H9 (cell line): ENCODE data around the gene VSIR. TPM values are rescaled to one million over a fixed set of nuclear protein-coding genes. Genes with fewer than 3 reads are reported as not detected.

Source experiments
- DNase-seq: peaks from one replicate; pipeline ENCODE4 v3.0.0-alpha.2; 2017
- H2AFZ ChIP-seq: one replicate; pipeline ENCODE4 v1.6.1; 2013; ENCODE audit warnings: mild to moderate bottlenecking, low read length, control low read depth, moderate library complexity
- H2AK5ac ChIP-seq: 2 replicates; pipeline ENCODE4 v1.6.1; 2013; ENCODE audit warnings: low read length, control low read depth, mixed read lengths; ENCODE audit not compliant: insufficient read length
- H2BK120ac ChIP-seq: one replicate; pipeline ENCODE4 v1.6.1; 2013; ENCODE audit warnings: low read depth, mild to moderate bottlenecking, low read length, control low read depth, inconsistent platforms; ENCODE audit not compliant: poor library complexity, severe bottlenecking
- H2BK12ac ChIP-seq: 2 replicates; pipeline ENCODE4 v1.6.1; 2013; ENCODE audit warnings: low read length, control low read depth, mixed read lengths, low read depth; ENCODE audit not compliant: insufficient read length
- H2BK15ac ChIP-seq: 2 replicates; pipeline ENCODE4 v1.6.1; 2013; ENCODE audit warnings: low read depth, low read length, control low read depth
- H2BK20ac ChIP-seq: one replicate; pipeline ENCODE4 v1.6.1; 2013; ENCODE audit warnings: low read depth, mild to moderate bottlenecking, low read length, control low read depth, inconsistent platforms; ENCODE audit not compliant: poor library complexity, severe bottlenecking
- H2BK5ac ChIP-seq: 2 replicates; pipeline ENCODE4 v1.6.1; 2013; ENCODE audit warnings: low read length, control low read depth, mixed read lengths; ENCODE audit not compliant: insufficient read length
- H3K14ac ChIP-seq: 2 replicates; pipeline ENCODE4 v1.6.1; 2013; ENCODE audit warnings: low read length, control low read depth; ENCODE audit not compliant: insufficient read depth
- H3K18ac ChIP-seq: 2 replicates; pipeline ENCODE4 v1.6.1; 2013; ENCODE audit warnings: low read depth, mild to moderate bottlenecking, mixed read lengths, low read length, control low read depth; ENCODE audit not compliant: insufficient read length
- H3K23ac ChIP-seq: 2 replicates; pipeline ENCODE4 v1.6.1; 2013; ENCODE audit warnings: low read length, control low read depth, mixed read lengths, low read depth; ENCODE audit not compliant: insufficient read length
- H3K23me2 ChIP-seq: 2 replicates; pipeline ENCODE4 v1.6.1; 2013; ENCODE audit warnings: low read depth, mild to moderate bottlenecking, mixed read lengths, low read length, control low read depth; ENCODE audit not compliant: insufficient read length, poor library complexity, severe bottlenecking
- H3K27ac ChIP-seq: 2 replicates; pipeline ENCODE4 v1.5.1; 2013; ENCODE audit warnings: low read length, control low read depth, mixed read lengths, low read depth; ENCODE audit not compliant: insufficient read length
- H3K27me3 ChIP-seq: 2 replicates; pipeline ENCODE4 v1.6.1; 2013; ENCODE audit warnings: low read length, control low read depth, inconsistent platforms; ENCODE audit not compliant: insufficient read depth
- H3K4ac ChIP-seq: 2 replicates; pipeline ENCODE4 v1.6.1; 2013; ENCODE audit warnings: low read depth, mild to moderate bottlenecking, control low read depth, inconsistent platforms, low read length, moderate library complexity
- H3K4me1 ChIP-seq: 2 replicates; pipeline ENCODE4 v1.6.1; 2013; ENCODE audit warnings: low read length, control low read depth, inconsistent platforms; ENCODE audit not compliant: insufficient read depth
- H3K4me2 ChIP-seq: 2 replicates; pipeline ENCODE4 v1.6.1; 2013; ENCODE audit warnings: low read length, control low read depth, mixed read lengths; ENCODE audit not compliant: insufficient read length, insufficient read depth
- H3K56ac ChIP-seq: 2 replicates; pipeline ENCODE4 v1.6.1; 2013; ENCODE audit warnings: low read depth, mild to moderate bottlenecking, mixed read lengths, low read length, control low read depth; ENCODE audit not compliant: insufficient read length
- H3K79me1 ChIP-seq: 2 replicates; pipeline ENCODE4 v1.6.1; 2013; ENCODE audit warnings: low read depth, mild to moderate bottlenecking, moderate library complexity, low read length, control low read depth, inconsistent platforms; ENCODE audit not compliant: insufficient read depth, poor library complexity, severe bottlenecking
- H3K79me2 ChIP-seq: 2 replicates; pipeline ENCODE4 v1.6.1; 2013; ENCODE audit warnings: low read length, control low read depth, inconsistent platforms; ENCODE audit not compliant: insufficient read depth
- H3K9ac ChIP-seq: 2 replicates; pipeline ENCODE4 v1.6.1; 2013; ENCODE audit warnings: low read length, control low read depth, mixed read lengths; ENCODE audit not compliant: insufficient read length; ENCODE audit errors: extremely low read depth
- H3K9me3 ChIP-seq: one replicate; pipeline ENCODE4 v1.6.1; 2013; ENCODE audit warnings: low read depth, low read length, inconsistent platforms; ENCODE audit not compliant: control insufficient read depth
- H3T11ph ChIP-seq: one replicate; pipeline ENCODE4 v1.6.1; 2013; ENCODE audit warnings: mild to moderate bottlenecking, low read length, control low read depth, inconsistent platforms
- H4K20me1 ChIP-seq: one replicate; pipeline ENCODE4 v1.6.1; 2013; ENCODE audit not compliant: control insufficient read depth, insufficient read length, insufficient read depth
- H4K5ac ChIP-seq: 2 replicates; pipeline ENCODE4 v1.6.1; 2013; ENCODE audit warnings: low read depth, mild to moderate bottlenecking, mixed read lengths, low read length, control low read depth; ENCODE audit not compliant: insufficient read length
- H4K8ac ChIP-seq: replicated peaks from 2 replicates; pipeline ENCODE4 v1.6.1; 2013; ENCODE audit warnings: low read length, control low read depth, mixed read lengths, low read depth; ENCODE audit not compliant: insufficient read length
- H4K91ac ChIP-seq: 2 replicates; pipeline ENCODE4 v1.6.1; 2013; ENCODE audit warnings: low read depth, mild to moderate bottlenecking, moderate library complexity, mixed read lengths, low read length, control low read depth; ENCODE audit not compliant: insufficient read length
- H3K27ac Mint-ChIP-seq, 3 experiments: 2 replicates in 2 of 3; 3 replicates in 1 of 3; pipeline ENCODE4 v1.8.0; 2020 to 2021; ENCODE audit warnings: mixed read lengths in 3 of 3, mild to moderate bottlenecking in 1 of 3, moderate library complexity in 1 of 3
- H3K27me3 Mint-ChIP-seq: 2 replicates; pipeline ENCODE4 v1.8.0; 2021; ENCODE audit warnings: low read depth, mild to moderate bottlenecking, moderate library complexity, mixed read lengths
- H3K36me3 Mint-ChIP-seq, 3 experiments: 2 replicates in 2 of 3; 3 replicates in 1 of 3; pipeline ENCODE4 v1.8.0; 2020 to 2021; ENCODE audit warnings: low read depth in 3 of 3, mixed read lengths in 3 of 3; ENCODE audit not compliant: insufficient read depth in 1 of 3
- H3K4me1 Mint-ChIP-seq, 2 experiments: 2 replicates each; pipeline ENCODE4 v1.8.0; 2020; ENCODE audit warnings: mixed read lengths in 2 of 2
- H3K4me3 Mint-ChIP-seq, 2 experiments: 2 replicates in 1 of 2; 3 replicates in 1 of 2; pipeline ENCODE4 v1.8.0; 2020 to 2021; ENCODE audit warnings: mild to moderate bottlenecking in 2 of 2, mixed read lengths in 2 of 2, moderate library complexity in 1 of 2
- H3K9me3 Mint-ChIP-seq, 2 experiments: 2 replicates in 1 of 2; 3 replicates in 1 of 2; pipeline ENCODE4 v1.8.0; 2020; ENCODE audit warnings: mild to moderate bottlenecking in 2 of 2, mixed read lengths in 2 of 2, moderate library complexity in 1 of 2
- WGBS: extraction: QIAGEN DNeasy Blood & Tissue Kit; methylation state at CpG from one replicate; pipeline ENCODE4 v1.1.7; 2013; ENCODE audit warnings: missing lambda C conversion rate, low lambda C conversion rate, mixed read lengths; ENCODE audit not compliant: insufficient read length; ENCODE audit errors: extremely low coverage; 5-methylcytosine and 5-hydroxymethylcytosine counted together
- total RNA-seq: library from RNA; stranded (reverse); gene quantifications from 2 replicates; pipeline ENCODE4 v1.2.1, GENCODE V29; 2021
- TF ChIP-seq, protein P1 (sequence below): fragments of 200-600 bp; sonication (generic); conservative IDR thresholded peaks from 3 replicates; pipeline ENCODE4 v1.8.0; 2021; ENCODE audit warnings: antibody characterized with exemption, mild to moderate bottlenecking

Gene VSIR
- total RNA-seq, 1 experiment from 2014 or later, result 0.11 TPM

DNA sequence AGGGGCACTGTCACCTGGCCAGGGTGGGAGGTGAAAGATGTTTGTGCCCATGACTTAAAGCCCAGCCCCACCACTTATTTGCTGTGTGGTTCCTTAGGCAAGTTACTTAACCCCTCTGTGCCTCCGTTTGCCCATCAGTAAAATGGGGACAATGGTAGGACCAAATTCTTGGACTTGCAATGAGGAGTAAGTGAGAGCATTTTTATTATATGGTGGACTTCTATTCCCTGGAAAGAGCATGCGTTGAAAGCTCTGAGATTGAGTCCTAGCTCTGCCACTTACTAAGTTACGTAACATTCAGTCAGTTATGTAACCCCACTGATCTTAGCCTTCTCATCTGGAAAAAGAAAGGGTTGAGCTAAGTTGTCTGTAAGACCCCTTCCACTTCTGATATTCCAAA is 18.8 kb downstream of the VSIR start:
- Histone ChIP-seq H4K5ac (no peak overlapping the region), H3K23ac (no peak overlapping the region), H3K79me2 (no peaks in the 10 kb centered on the region; the same call in 1 of the 2 replicates), H3K4me2 (no peak overlapping the region), H3K18ac (no peak overlapping the region), H2BK120ac (no peak overlapping the region), H4K8ac (no peak overlapping the region), H3K4ac (no peak overlapping the region), H3K27ac (no peak overlapping the region), H2BK20ac (no peak overlapping the region), H4K20me1 (no peaks in the 10 kb centered on the region), H3K27me3 (no peaks in the 10 kb centered on the region), H3K23me2 (no peaks in the 10 kb centered on the region), H3K14ac (no peak overlapping the region), H3K79me1 (no peaks in the 10 kb centered on the region), H3T11ph (no peak overlapping the region), H2BK12ac (no peak overlapping the region), H3K9ac (no peak overlapping the region), H3K4me1 (no peaks in the 10 kb centered on the region), H2BK15ac (no peak overlapping the region), H2AK5ac (no peak overlapping the region), H3K9me3 (no peaks in the 10 kb centered on the region), H2AFZ (no peak overlapping the region), H4K91ac (no peak overlapping the region), H2BK5ac (no peak overlapping the region), H3K56ac (no peak overlapping the region)
- no CpG with 5 or more reads among the region's 3 CpGs for WGBS
- TF ChIP-seq, protein P1, sequence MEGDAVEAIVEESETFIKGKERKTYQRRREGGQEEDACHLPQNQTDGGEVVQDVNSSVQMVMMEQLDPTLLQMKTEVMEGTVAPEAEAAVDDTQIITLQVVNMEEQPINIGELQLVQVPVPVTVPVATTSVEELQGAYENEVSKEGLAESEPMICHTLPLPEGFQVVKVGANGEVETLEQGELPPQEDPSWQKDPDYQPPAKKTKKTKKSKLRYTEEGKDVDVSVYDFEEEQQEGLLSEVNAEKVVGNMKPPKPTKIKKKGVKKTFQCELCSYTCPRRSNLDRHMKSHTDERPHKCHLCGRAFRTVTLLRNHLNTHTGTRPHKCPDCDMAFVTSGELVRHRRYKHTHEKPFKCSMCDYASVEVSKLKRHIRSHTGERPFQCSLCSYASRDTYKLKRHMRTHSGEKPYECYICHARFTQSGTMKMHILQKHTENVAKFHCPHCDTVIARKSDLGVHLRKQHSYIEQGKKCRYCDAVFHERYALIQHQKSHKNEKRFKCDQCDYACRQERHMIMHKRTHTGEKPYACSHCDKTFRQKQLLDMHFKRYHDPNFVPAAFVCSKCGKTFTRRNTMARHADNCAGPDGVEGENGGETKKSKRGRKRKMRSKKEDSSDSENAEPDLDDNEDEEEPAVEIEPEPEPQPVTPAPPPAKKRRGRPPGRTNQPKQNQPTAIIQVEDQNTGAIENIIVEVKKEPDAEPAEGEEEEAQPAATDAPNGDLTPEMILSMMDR, result no peak
- DNase-seq, result no peak
- no peak overlapping the region for H3K27ac Mint-ChIP-seq
- no peak overlapping the region for H3K4me3 Mint-ChIP-seq
- H3K4me1 Mint-ChIP-seq, result peaks cover 15 to 31% of the 10 kb centered on the region in 2 experiments
- H3K9me3 Mint-ChIP-seq, result no peaks in the 10 kb centered on the region; a peak in 1 of 5 replicates
- no peaks in the 10 kb centered on the region for H3K36me3 Mint-ChIP-seq
- peaks cover 2% of the 10 kb centered on the region for H3K27me3 Mint-ChIP-seq
